MM.1S (cell line): Measurements from ENCODE around the gene TPCN1.

Source experiments
- DNase-seq: peaks from one replicate; pipeline ENCODE4 v3.0.0-alpha.2; 2015
- H2AFZ ChIP-seq: fragments of 300-600 bp; sonication (generic); 2 replicates; pipeline ENCODE4 v1.6.0; 2016; ENCODE audit warnings: antibody characterized with exemption, low read length
- H3F3A ChIP-seq: fragments of 300-600 bp; sonication (generic); 2 replicates; pipeline ENCODE4 v1.6.1; 2016; ENCODE audit warnings: mild to moderate bottlenecking, antibody characterized with exemption, low read length, moderate library complexity, mixed read lengths; ENCODE audit not compliant: insufficient read depth
- H3K27ac ChIP-seq: fragments of 300-600 bp; sonication (generic); 2 replicates; pipeline ENCODE4 v1.5.1; 2016; ENCODE audit warnings: mild to moderate bottlenecking, low read length
- H3K27me3 ChIP-seq: fragments of 300-600 bp; sonication (generic); replicated peaks from 2 replicates; pipeline ENCODE4 v1.6.0; 2016; ENCODE audit warnings: low read length; ENCODE audit not compliant: insufficient read depth
- H3K36me3 ChIP-seq: fragments of 300-600 bp; sonication (generic); replicated peaks from 2 replicates; pipeline ENCODE4 v1.6.1; 2016; ENCODE audit warnings: mild to moderate bottlenecking, low read length, mixed read lengths; ENCODE audit not compliant: insufficient read depth
- H3K4me1 ChIP-seq: fragments of 300-600 bp; sonication (generic); 2 replicates; pipeline ENCODE4 v1.6.1; 2016; ENCODE audit warnings: low read length, mixed read lengths
- H3K4me2 ChIP-seq: fragments of 300-600 bp; sonication (generic); 2 replicates; pipeline ENCODE4 v1.6.0; 2016; ENCODE audit warnings: low read depth, low read length
- H3K4me3 ChIP-seq: fragments of 300-600 bp; sonication (generic); 2 replicates; pipeline ENCODE4 v1.5.1; 2016; ENCODE audit warnings: low read length, mixed read lengths
- H3K79me2 ChIP-seq: fragments of 300-600 bp; sonication (generic); 2 replicates; pipeline ENCODE4 v1.6.1; 2016; ENCODE audit warnings: mixed run types, low read length, mixed read lengths
- H3K9ac ChIP-seq: fragments of 300-600 bp; sonication (generic); 2 replicates; pipeline ENCODE4 v1.6.1; 2016; ENCODE audit warnings: low read length, mixed read lengths
- H3K9me2 ChIP-seq: fragments of 300-600 bp; sonication (generic); replicated peaks from 2 replicates; pipeline ENCODE4 v1.6.1; 2016; ENCODE audit warnings: mild to moderate bottlenecking, low read length, mixed read lengths; ENCODE audit not compliant: insufficient read depth
- H3K9me3 ChIP-seq: fragments of 300-600 bp; sonication (generic); replicated peaks from 2 replicates; pipeline ENCODE4 v1.6.1; 2016; ENCODE audit warnings: mild to moderate bottlenecking, low read length, mixed read lengths; ENCODE audit not compliant: insufficient read depth
- H4K20me1 ChIP-seq: fragments of 300-600 bp; sonication (generic); 2 replicates; pipeline ENCODE4 v1.6.1; 2016; ENCODE audit warnings: mild to moderate bottlenecking, low read length, moderate library complexity, mixed read lengths; ENCODE audit not compliant: insufficient read depth
- CTCF ChIP-seq: fragments of 300-600 bp; sonication (generic); IDR thresholded peaks from 2 replicates; pipeline ENCODE4 v1.5.1; 2016; ENCODE audit warnings: antibody characterized with exemption, low read length, mixed read lengths
- EZH2 ChIP-seq: fragments of 300-600 bp; sonication (generic); optimal IDR thresholded peaks from 2 replicates; pipeline ENCODE3; 2017; ENCODE audit warnings: low read depth, mild to moderate bottlenecking, antibody characterized with exemption, low read length, mixed read lengths
- EZH2phosphoT487 ChIP-seq: fragments of 300-600 bp; sonication (generic); IDR thresholded peaks from 2 replicates; pipeline ENCODE4 v1.6.1; 2018; ENCODE audit warnings: antibody characterized with exemption, low read length

Gene TPCN1

GRCh38 chr12:113260127-113260526, 38.9 kb downstream of the TPCN1 start:
- no peaks in the 10 kb centered on the region for H3K36me3 ChIP-seq
- H3K4me3 ChIP-seq: no peak overlapping the region
- H2AFZ ChIP-seq: no peak overlapping the region
- H3K9me2 ChIP-seq: no peaks in the 10 kb centered on the region
- H3K9me3 ChIP-seq: no peaks in the 10 kb centered on the region
- no peak for TF ChIP-seq CTCF
- TF ChIP-seq EZH2: no peak
- no peak for TF ChIP-seq EZH2phosphoT487
- no peaks in the 10 kb centered on the region for H3K4me1 ChIP-seq
- H3K27ac ChIP-seq: no peak overlapping the region
- H3K79me2 ChIP-seq: no peaks in the 10 kb centered on the region
- no peaks in the 10 kb centered on the region for H3K27me3 ChIP-seq
- H3K4me2 ChIP-seq: no peak overlapping the region
- H3K9ac ChIP-seq: no peak overlapping the region
- no peaks in the 10 kb centered on the region for H4K20me1 ChIP-seq
- H3F3A ChIP-seq: no peaks in the 10 kb centered on the region
- DNase-seq: no peak

GRCh38 chr12:113260636-113261300, 39.5 kb downstream of the TPCN1 start:
- H3K4me2 ChIP-seq: no peak overlapping the region
- H3K36me3 ChIP-seq: no peaks in the 10 kb centered on the region
- no peaks in the 10 kb centered on the region for H3K4me1 ChIP-seq
- no peak overlapping the region for H3K9ac ChIP-seq
- TF ChIP-seq CTCF (no peak), EZH2 (no peak), EZH2phosphoT487 (no peak)
- no peaks in the 10 kb centered on the region for H4K20me1 ChIP-seq
- H3K9me3 ChIP-seq: no peaks in the 10 kb centered on the region
- no peak overlapping the region for H2AFZ ChIP-seq
- H3K9me2 ChIP-seq: no peaks in the 10 kb centered on the region
- H3F3A ChIP-seq: no peaks in the 10 kb centered on the region
- no peak overlapping the region for H3K27ac ChIP-seq
- no peak overlapping the region for H3K4me3 ChIP-seq
- no peaks in the 10 kb centered on the region for H3K27me3 ChIP-seq
- H3K79me2 ChIP-seq: no peaks in the 10 kb centered on the region
- no peak for DNase-seq

- H3K27me3 ChIP-seq: no peaks in the 10 kb centered on the region
- no peaks in the 10 kb centered on the region for H3F3A ChIP-seq
- H4K20me1 ChIP-seq: no peaks in the 10 kb centered on the region
- H3K79me2 ChIP-seq: no peaks in the 10 kb centered on the region
- H2AFZ ChIP-seq: no peak overlapping the region
- H3K9me3 ChIP-seq: no peaks in the 10 kb centered on the region
- H3K9ac ChIP-seq: no peak overlapping the region
- H3K4me1 ChIP-seq: no peaks in the 10 kb centered on the region
- no peak overlapping the region for H3K4me2 ChIP-seq
- no peaks in the 10 kb centered on the region for H3K36me3 ChIP-seq
- no peak for TF ChIP-seq CTCF
- no peak for TF ChIP-seq EZH2
- TF ChIP-seq EZH2phosphoT487: no peak
- no peak overlapping the region for H3K27ac ChIP-seq
- H3K9me2 ChIP-seq: no peaks in the 10 kb centered on the region
- H3K4me3 ChIP-seq: no peak overlapping the region
- no peak for DNase-seq
Measured at GRCh38 chr12:113261847-113262470, 40.7 kb downstream of the TPCN1 start.
